H1 (cell line): ENCODE results near the gene LRRFIP1. TPM values are rescaled to one million over a fixed set of nuclear protein-coding genes. Genes with fewer than 3 reads are reported as not detected.

ENCODE experiments used
- CTCF ChIA-PET: fragments of 300-600 bp; sonication (Branson Sonifier 250); formaldehyde crosslinking; loops from one replicate; lab custom pipeline; 2021; ENCODE audit not compliant: partially characterized antibody; lab: Charles Lee
- POLR2A ChIA-PET: fragments of 300-600 bp; sonication (Branson Sonifier 250); formaldehyde crosslinking; loops from one replicate; lab custom pipeline; 2021; ENCODE audit warnings: inconsistent platforms; ENCODE audit not compliant: partially characterized antibody; lab: Charles Lee
- DNase-seq, 2 experiments: peaks; one replicate each; pipeline versions ENCODE4 v3.0.0 to v3.0.0-alpha.2; 2010 to 2022; ENCODE audit warnings: low spot score in 2 of 2, low read depth in 1 of 2, mixed read lengths in 1 of 2
- FAIRE-seq: peaks from 2 replicates; lab custom pipeline; 2011; peaks lifted over from hg19 to GRCh38; lab: Jason Lieb, UNC
- H2AFZ ChIP-seq: 2 replicates; pipeline ENCODE4 v1.8.1; 2012; ENCODE audit warnings: low read length, inconsistent platforms
- H2AK5ac ChIP-seq: 2 replicates; pipeline ENCODE4 v1.6.1; 2013; ENCODE audit warnings: low read depth, low read length
- H2BK120ac ChIP-seq: replicated peaks from 2 replicates; pipeline ENCODE3; 2013; ENCODE audit warnings: low read depth, low read length, inconsistent platforms
- H2BK12ac ChIP-seq: 2 replicates; pipeline ENCODE4 v1.6.1; 2013; ENCODE audit warnings: low read depth, low read length
- H2BK15ac ChIP-seq: 2 replicates; pipeline ENCODE4 v1.6.1; 2013; ENCODE audit warnings: low read length
- H2BK20ac ChIP-seq: 2 replicates; pipeline ENCODE4 v1.6.1; 2013; ENCODE audit warnings: low read length
- H2BK5ac ChIP-seq: 2 replicates; pipeline ENCODE4 v1.6.1; 2013; ENCODE audit warnings: low read depth, low read length
- H3K14ac ChIP-seq: 2 replicates; pipeline ENCODE4 v1.6.1; 2013; ENCODE audit warnings: inconsistent platforms; ENCODE audit not compliant: insufficient read length
- H3K18ac ChIP-seq: 2 replicates; pipeline ENCODE4 v1.6.1; 2013; ENCODE audit warnings: low read length; ENCODE audit errors: extremely low read depth
- H3K23ac ChIP-seq: 2 replicates; pipeline ENCODE4 v1.6.1; 2013; ENCODE audit warnings: inconsistent platforms; ENCODE audit not compliant: insufficient read length
- H3K23me2 ChIP-seq: 2 replicates; pipeline ENCODE4 v1.6.1; 2013; ENCODE audit warnings: low read depth, low read length
- H3K27ac ChIP-seq: 2 replicates; pipeline ENCODE4 v1.6.1; 2011; ENCODE audit warnings: low read depth, low read length, inconsistent platforms
- H3K27me3 ChIP-seq, 4 experiments: replicated peaks in 1 of 4; 1 replicate in 1 of 4; 2 replicates in 3 of 4; pipeline versions ENCODE4 v1.6.1 to v1.8.1; 2011 to 2013; ENCODE audit warnings: low read length in 3 of 4, mild to moderate bottlenecking in 3 of 4, inconsistent platforms in 2 of 4, mixed read lengths in 2 of 4, moderate library complexity in 1 of 4; ENCODE audit not compliant: control insufficient read depth in 3 of 4, insufficient read depth in 3 of 4; ENCODE audit errors: extremely low read depth in 1 of 4
- H3K36me3 ChIP-seq, 4 experiments: 2 replicates each; pipeline versions ENCODE4 v1.6.1 to v1.8.1; 2011 to 2013; ENCODE audit warnings: mild to moderate bottlenecking in 4 of 4, low read length in 3 of 4, moderate library complexity in 2 of 4, control low read depth in 1 of 4, inconsistent platforms in 1 of 4; ENCODE audit not compliant: insufficient read depth in 4 of 4, control insufficient read depth in 2 of 4
- H3K4ac ChIP-seq: replicated peaks from 2 replicates; pipeline ENCODE3; 2013; ENCODE audit warnings: low read length, low read depth, mixed read lengths, inconsistent platforms; ENCODE audit not compliant: insufficient read length
- H3K4me1 ChIP-seq, 4 experiments: replicated peaks in 1 of 4; 1 replicate in 1 of 4; 2 replicates in 3 of 4; pipeline versions ENCODE4 v1.6.1 to v1.8.1; 2011 to 2013; ENCODE audit warnings: low read length in 3 of 4, inconsistent platforms in 2 of 4, mixed read lengths in 1 of 4; ENCODE audit not compliant: insufficient read depth in 4 of 4, control insufficient read depth in 3 of 4
- H3K4me2 ChIP-seq, 2 experiments: 2 replicates each; pipeline versions ENCODE4 v1.6.1 to v1.8.1; 2011 to 2013; ENCODE audit warnings: low read depth in 2 of 2, low read length in 2 of 2, control low read depth in 1 of 2, inconsistent platforms in 1 of 2, mild to moderate bottlenecking in 1 of 2; ENCODE audit not compliant: insufficient read depth in 1 of 2
- H3K4me3 ChIP-seq, 4 experiments: fragments of 200-600, 300-600 bp in 1 of 4; sonication (generic), shearing (Covaris generic), sonication (Bioruptor Twin) in 1 of 4; 2 replicates each; pipeline versions ENCODE4 v1.5.1 to v1.8.1; 2011 to 2016; ENCODE audit warnings: low read length in 4 of 4, low read depth in 3 of 4, control low read depth in 2 of 4, inconsistent platforms in 2 of 4, mild to moderate bottlenecking in 2 of 4, mixed read lengths in 1 of 4, moderate library complexity in 1 of 4; ENCODE audit not compliant: insufficient read depth in 2 of 4; ENCODE audit errors: extremely low read depth in 1 of 4
- H3K56ac ChIP-seq: replicated peaks from 2 replicates; pipeline ENCODE3; 2013; ENCODE audit warnings: low read depth, mild to moderate bottlenecking, mixed read lengths, low read length, inconsistent platforms; ENCODE audit not compliant: insufficient read length
- H3K79me1 ChIP-seq: 2 replicates; pipeline ENCODE4 v1.6.1; 2013; ENCODE audit warnings: low read depth, low read length, control low read depth
- H3K79me2 ChIP-seq, 2 experiments: 2 replicates each; pipeline versions ENCODE4 v1.6.1 to v1.8.1; 2012 to 2013; ENCODE audit warnings: low read length in 2 of 2, mild to moderate bottlenecking in 2 of 2, inconsistent platforms in 1 of 2; ENCODE audit not compliant: insufficient read depth in 2 of 2, control insufficient read depth in 1 of 2
- H3K9ac ChIP-seq, 4 experiments: replicated peaks in 1 of 4; 1 replicate in 1 of 4; 2 replicates in 3 of 4; pipeline versions ENCODE4 v1.6.1 to v1.8.1; 2011 to 2013; ENCODE audit warnings: low read depth in 3 of 4, low read length in 3 of 4, control low read depth in 2 of 4, mild to moderate bottlenecking in 2 of 4, moderate library complexity in 2 of 4, inconsistent platforms in 1 of 4; ENCODE audit errors: extremely low read depth in 1 of 4
- H3K9me3 ChIP-seq, 2 experiments: 2 replicates each; pipeline versions ENCODE4 v1.6.1 to v1.8.1; 2012 to 2013; ENCODE audit warnings: mild to moderate bottlenecking in 2 of 2, moderate library complexity in 2 of 2, control low read depth in 1 of 2, inconsistent platforms in 1 of 2, low read depth in 1 of 2, low read length in 1 of 2, mixed read lengths in 1 of 2; ENCODE audit not compliant: insufficient read depth in 2 of 2
- H4K20me1 ChIP-seq, 2 experiments: replicated peaks in 1 of 2; 2 replicates each; pipeline versions ENCODE3 to v1.8.1; 2011 to 2013; ENCODE audit warnings: inconsistent platforms in 2 of 2, low read length in 2 of 2, mild to moderate bottlenecking in 1 of 2; ENCODE audit not compliant: insufficient read depth in 2 of 2, control insufficient read depth in 1 of 2
- H4K5ac ChIP-seq: 2 replicates; pipeline ENCODE4 v1.6.1; 2013; ENCODE audit warnings: low read length, low read depth, mixed read lengths, inconsistent platforms; ENCODE audit not compliant: insufficient read length
- H4K8ac ChIP-seq: 2 replicates; pipeline ENCODE4 v1.8.0; 2013; ENCODE audit warnings: mild to moderate bottlenecking, moderate library complexity, low read length, inconsistent platforms; ENCODE audit not compliant: insufficient read depth; ENCODE audit errors: extremely low read depth
- H4K91ac ChIP-seq: replicated peaks from 2 replicates; pipeline ENCODE3; 2013; ENCODE audit warnings: low read length, mixed read lengths, inconsistent platforms; ENCODE audit not compliant: insufficient read length
- NRF1 ChIP-seq: IDR thresholded peaks from 2 replicates; pipeline ENCODE4 v1.6.1; 2011; ENCODE audit warnings: mild to moderate bottlenecking, low read depth, low read length, improper control_type of control experiment
- RXRA ChIP-seq: IDR thresholded peaks from 2 replicates; pipeline ENCODE4 v1.6.1; 2011; ENCODE audit warnings: low read depth, mild to moderate bottlenecking, low read length, moderate library complexity; ENCODE audit not compliant: insufficient read depth
- TBP ChIP-seq: IDR thresholded peaks from 2 replicates; pipeline ENCODE4 v1.6.1; 2011; ENCODE audit warnings: low read depth, low read length, improper control_type of control experiment
- TEAD4 ChIP-seq: IDR thresholded peaks from 2 replicates; pipeline ENCODE4 v1.6.1; 2012; ENCODE audit warnings: low read depth, low read length, inconsistent platforms, mixed read lengths
- ZNF274 ChIP-seq: IDR thresholded peaks from 2 replicates; pipeline ENCODE4 v1.7.0; 2012; ENCODE audit warnings: low read length, borderline replicate concordance; ENCODE audit errors: extremely low read depth
- WGBS, 2 experiments: shearing (Covaris generic) in 1 of 2; methylation state at CpG; one replicate each; pipeline versions ENCODE4 v1.1.6 to v1.1.7; 2013 to 2015; ENCODE audit warnings: low lambda C conversion rate in 2 of 2, mixed read lengths in 2 of 2, inconsistent platforms in 1 of 2, low coverage in 1 of 2, missing lambda C conversion rate in 1 of 2; ENCODE audit not compliant: insufficient replicate concordance in 2 of 2, insufficient coverage in 1 of 2, insufficient read length in 1 of 2; ENCODE audit errors: extremely low coverage in 1 of 2, missing lambda C conversion rate in 1 of 2; 5-methylcytosine and 5-hydroxymethylcytosine counted together
- polyA plus RNA-seq, 7 experiments: library from polyadenylated mRNA; depleted of rRNA in 3 of 7; stranded (reverse) in 5 of 7; unstranded in 2 of 7; fragments of >200 nt in 5 of 7; fragments of 200-250 nt in 2 of 7; gene quantifications; 1 replicate in 5 of 7; 2 replicates in 1 of 7; 4 replicates in 1 of 7; pipeline versions ENCODE4 v1.2.1 to v1.2.3, GENCODE V29; 2011 to 2013; ENCODE audit warnings: missing spikeins in 2 of 7, mixed read lengths in 2 of 7
- total RNA-seq: library from RNA; stranded (reverse); fragmentation: NEBNext Ultra II Directional; extraction: Animal tissue kit (Norgen Biotek cat#: 25700); gene quantifications from 2 replicates; pipeline ENCODE4 v1.2.1, GENCODE V29; 2021

LRRFIP1 gene
- total and polyA plus RNA-seq, 2 of the 8 experiments (the other 6 are each of a cell fraction or from before 2014, with no cell fraction given), result 12.1 to 75.8 TPM

GRCh38 chr2:237623428-237624403 is 3.7 kb upstream of the LRRFIP1 start:
- no peak overlapping the region for H2BK5ac ChIP-seq
- no peaks in the 10 kb centered on the region for H4K20me1 ChIP-seq
- peaks cover 0 to 5% of the 10 kb centered on the region in 2 experiments; a peak in 2 of 4 replicates for H3K79me2 ChIP-seq
- no peak overlapping the region for H4K91ac ChIP-seq
- H3K9me3 ChIP-seq, result no peaks in the 10 kb centered on the region
- no peak overlapping the region for H4K8ac ChIP-seq
- no peak overlapping the region for H3K18ac ChIP-seq
- no peak overlapping the region for H4K5ac ChIP-seq
- H3K23me2 ChIP-seq, result peaks cover 5% of the 10 kb centered on the region
- H2BK15ac ChIP-seq, result no peak overlapping the region
- no peak overlapping the region for H3K27ac ChIP-seq
- no peak overlapping the region for H2AFZ ChIP-seq
- WGBS, 2 experiments, result 92% methylated on average over 13 of the region's 13 CpGs; no CpG with 5 or more reads in 1 of the 2 experiments
- H3K14ac ChIP-seq, result no peak overlapping the region
- H3K4me1 ChIP-seq, result peaks cover 0 to 13% (median 7%) of the 10 kb centered on the region in 4 experiments; a peak in 5 of 7 replicates
- H2BK12ac ChIP-seq, result peak overlapping the region; percentile 53; the same call in 1 of the 2 replicates
- no peak for FAIRE-seq
- no peak for DNase-seq
- H2AK5ac ChIP-seq, result no peak overlapping the region
- TF ChIP-seq ZNF274 (no peak), RXRA (no peak), TBP (no peak), NRF1 (no peak), TEAD4 (peak; percentile 64)
- H2BK120ac ChIP-seq, result no peak overlapping the region
- no peak overlapping the region for H3K4me3 ChIP-seq
- H3K79me1 ChIP-seq, result no peaks in the 10 kb centered on the region
- H2BK20ac ChIP-seq, result no peak overlapping the region
- H3K4ac ChIP-seq, result no peak overlapping the region
- no peaks in the 10 kb centered on the region for H3K36me3 ChIP-seq
- H3K9ac ChIP-seq, result no peak overlapping the region
- CTCF ChIA-PET, result interaction anchor here (0.7 to 2.4 kb wide), 8 partner anchors 7 to 1878 kb away, joined by 3 to 11 read pairs (median 4); no protein-coding TSS in a partner anchor
- H3K23ac ChIP-seq, result no peak overlapping the region
- H3K4me2 ChIP-seq, result no peak overlapping the region
- POLR2A ChIA-PET, result interaction anchor here (0.6 to 6.7 kb wide), 8 partner anchors 8 to 113 kb away, joined by 3 to 42 read pairs (median 3); no protein-coding TSS in a partner anchor
- no peak overlapping the region for H3K56ac ChIP-seq
- H3K27me3 ChIP-seq, result peaks cover 0 to 31% (median 24%) of the 10 kb centered on the region in 4 experiments; a peak in 6 of 7 replicates
